OCI-LY3 (cell line): ENCODE results near the gene TSPAN7.

Source experiments
- CTCF ChIP-seq: fragments of 200-600, 300-600 bp; sonication (generic); IDR thresholded peaks from 2 replicates; pipeline ENCODE4 v1.5.1; 2014; ENCODE audit warnings: antibody characterized with exemption, low read length, low read depth
- EZH2phosphoT487 ChIP-seq: fragments of 200-600 bp; shearing (Covaris generic); IDR thresholded peaks from 2 replicates; pipeline ENCODE4 v1.6.1; 2018; ENCODE audit warnings: antibody characterized with exemption, mixed run types, low read depth

GRCh38 chrX:38599796-38600755 lies 38.7 kb downstream of the TSPAN7 start:
- no peak for TF ChIP-seq CTCF
- TF ChIP-seq EZH2phosphoT487, result no peak
